Epithelial cell of proximal tubule (primary cell): ENCODE measurements around the gene OR10H4. TPM values are rescaled to one million over a fixed set of nuclear protein-coding genes. Genes with fewer than 3 reads are reported as not detected.
"Not testable (repeated sequence)": the region's sequence is repeated elsewhere in the genome, so short reads cannot be mapped to it uniquely, and the experiment has no call there.

Source experiments
- DNase-seq: peaks from one replicate; pipeline ENCODE4 v3.0.0-alpha.2; 2011; ENCODE audit warnings: low read depth
- H3K4me3 ChIP-seq: 2 replicates; pipeline ENCODE4 v1.5.1; 2011; ENCODE audit warnings: low read depth, mild to moderate bottlenecking, low read length
- CTCF ChIP-seq: conservative IDR thresholded peaks from 2 replicates; pipeline ENCODE4 v1.5.1; 2012; ENCODE audit warnings: low read depth, mild to moderate bottlenecking, low read length
- total RNA-seq: library from RNA; depleted of rRNA; stranded (reverse); fragments of >200 nt; gene quantifications from 2 replicates; pipeline ENCODE4 v1.2.3, GENCODE V29; 2015

Gene OR10H4
- total RNA-seq, 1 donor from 2014 or later: not detected

GRCh38 chr19:15974856-15975255 is 26.0 kb downstream of the OR10H4 start:
- no peak for DNase-seq
- H3K4me3 ChIP-seq: no peak overlapping the region
- TF ChIP-seq CTCF: no peak

- no peak overlapping the region for H3K4me3 ChIP-seq
- TF ChIP-seq CTCF: no peak
- DNase-seq: no peak
Observed at GRCh38 chr19:15976836-15977689, 28.3 kb downstream of the OR10H4 start.

GRCh38 chr19:15977690-15978089 is 28.9 kb downstream of the OR10H4 start:
- H3K4me3 ChIP-seq: no peak overlapping the region
- DNase-seq: no peak
- TF ChIP-seq CTCF: no peak

GRCh38 chr19:15979293-15979692 is 30.5 kb downstream of the OR10H4 start:
- H3K4me3 ChIP-seq: no peak overlapping the region
- TF ChIP-seq CTCF: no peak
- no peak for DNase-seq

GRCh38 chr19:15985831-15986230 is 37.0 kb downstream of the OR10H4 start:
- not testable (repeated sequence) for DNase-seq

GRCh38 chr19:15986701-15987100 is 37.9 kb downstream of the OR10H4 start:
- no peak for DNase-seq
- TF ChIP-seq CTCF: no peak
- H3K4me3 ChIP-seq: no peak overlapping the region

More at GRCh38 chr19:15985831-15986230, 37.0 kb downstream of the OR10H4 start:
- not testable (repeated sequence) for H3K4me3 ChIP-seq

- H3K4me3 ChIP-seq: no peak overlapping the region
- no peak for DNase-seq
- no peak for TF ChIP-seq CTCF
Observed at GRCh38 chr19:15989889-15990288, 41.1 kb downstream of the OR10H4 start.
